ENCODE results near the gene ATP9B.
"Not testable (repeated sequence)": the region's sequence is repeated elsewhere in the genome, so short reads cannot be mapped to it uniquely, and the experiment has no call there.

Gene ATP9B

GRCh38 chr18:79302120-79302519 lies 232.9 kb downstream of the ATP9B start:
- no peak for DNase-seq

- no peak for DNase-seq
These were observed 236.7 kb downstream of the ATP9B start for GRCh38 chr18:79305911-79306310.

DNA sequence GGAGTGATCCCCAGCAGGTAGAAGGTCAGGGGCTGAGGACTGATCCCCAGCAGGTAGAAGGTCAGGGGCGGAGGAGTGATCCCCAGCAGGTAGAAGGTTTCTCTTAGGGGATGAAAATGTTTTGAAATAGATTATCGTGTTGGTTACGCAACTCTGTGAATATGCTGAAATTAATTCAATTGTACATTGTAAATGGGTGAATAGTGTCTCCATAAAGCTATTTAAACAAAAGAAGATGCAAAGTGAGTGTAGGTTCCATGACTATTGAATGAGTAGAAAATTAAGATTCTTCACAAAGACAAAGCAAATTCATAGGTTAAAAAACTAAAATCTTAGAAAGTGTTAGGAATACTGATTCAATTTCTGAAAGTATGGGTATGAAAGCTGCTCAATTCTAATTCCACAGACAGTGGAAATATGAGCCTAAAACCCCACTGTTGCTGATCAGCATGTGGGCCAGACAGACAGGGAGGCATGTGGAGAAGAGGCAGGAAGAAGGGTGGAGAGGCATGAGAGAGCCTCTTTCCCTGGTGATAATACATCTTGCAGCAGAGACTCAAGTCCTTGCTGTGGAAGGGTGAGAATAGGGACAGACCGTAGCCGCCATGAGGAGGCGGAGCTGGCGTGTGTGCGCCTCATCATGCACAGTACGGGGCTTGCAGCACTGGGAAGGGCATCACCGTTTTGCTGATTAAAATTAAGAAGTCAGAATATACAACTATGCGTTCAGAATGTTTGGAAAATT lies 240.6 kb downstream of the ATP9B start:
- DNase-seq: no peak

- no peak for DNase-seq
These were observed 245.7 kb downstream of the ATP9B start for GRCh38 chr18:79314838-79315388.

DNA sequence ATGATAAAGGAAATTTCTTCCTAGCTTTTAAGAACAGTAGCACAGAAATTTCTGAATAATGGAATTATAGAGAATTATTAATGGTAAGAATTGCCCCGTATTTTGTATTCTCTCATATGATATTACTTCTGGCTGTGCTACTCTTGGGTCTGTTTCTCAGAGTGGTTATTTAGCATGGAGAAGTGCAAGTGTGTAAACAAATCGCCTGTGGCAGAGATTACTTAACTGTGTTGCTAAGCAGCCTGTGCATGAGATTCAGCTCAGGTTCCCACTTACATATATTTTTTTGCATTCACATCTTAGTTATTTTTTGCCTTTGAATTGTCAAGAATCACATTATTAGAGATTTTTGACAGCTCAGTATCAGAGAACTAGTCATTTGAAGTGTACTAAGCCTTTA lies 246.4 kb downstream of the ATP9B start:
- DNase-seq: no peak

GRCh38 chr18:79317703-79318102 lies 248.5 kb downstream of the ATP9B start:
- DNase-seq: no peak

DNA sequence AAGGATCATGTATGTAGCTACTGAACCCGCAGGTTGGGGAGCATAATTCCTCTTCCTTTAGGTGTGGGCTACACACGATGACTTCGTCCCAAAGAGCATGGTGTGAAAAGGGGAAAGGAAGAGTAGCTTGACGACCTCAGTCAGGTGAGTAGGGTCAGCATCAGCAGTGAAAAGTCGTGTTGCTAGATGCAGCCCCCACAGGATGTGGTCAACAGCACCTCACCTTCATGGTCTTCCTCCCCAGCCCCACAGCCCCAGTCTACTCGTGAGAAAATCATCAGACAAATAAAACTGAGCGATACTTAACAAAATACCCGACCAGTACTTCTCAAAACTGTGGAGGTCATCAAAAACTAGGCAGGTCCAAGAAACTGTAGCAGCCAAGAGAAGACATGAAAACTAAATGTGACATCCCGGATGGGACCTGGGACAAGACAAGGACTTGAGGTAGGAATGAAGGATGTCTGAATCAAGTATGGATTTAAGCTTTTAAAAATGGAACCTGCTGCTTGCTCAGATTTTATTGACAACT lies 249.0 kb downstream of the ATP9B start:
- no peak for DNase-seq

DNA sequence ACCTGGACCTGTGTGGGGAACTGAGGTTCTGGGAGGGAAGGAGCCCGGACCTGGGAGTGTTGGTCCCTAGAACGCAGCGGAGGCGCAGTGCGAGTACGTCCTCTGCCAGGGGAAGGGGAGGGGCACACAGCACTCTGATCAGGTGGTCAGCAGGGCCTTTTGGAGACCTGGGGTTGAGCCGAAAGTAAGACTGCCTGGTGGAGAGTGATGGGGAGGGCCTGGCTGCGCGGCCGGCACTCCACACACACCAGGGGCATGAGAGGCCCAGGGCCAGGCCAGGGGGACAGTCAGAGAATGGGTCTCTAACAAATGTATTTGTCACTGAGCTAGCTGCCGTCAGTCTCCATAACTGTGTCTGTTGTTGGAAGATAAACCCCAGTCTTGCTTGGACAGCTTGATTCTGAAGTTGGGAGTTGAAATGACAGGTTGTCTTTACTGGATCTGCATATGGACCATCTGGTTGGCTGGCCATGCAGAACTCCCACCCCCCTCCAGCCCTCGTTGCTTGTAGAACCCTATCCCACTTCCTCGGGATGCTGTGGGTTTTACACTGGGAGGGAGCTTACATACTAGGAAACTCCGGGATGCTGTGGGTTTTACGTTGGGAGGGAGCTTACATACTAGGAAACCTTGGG lies 251.1 kb downstream of the ATP9B start:
- DNase-seq: no peak

DNA sequence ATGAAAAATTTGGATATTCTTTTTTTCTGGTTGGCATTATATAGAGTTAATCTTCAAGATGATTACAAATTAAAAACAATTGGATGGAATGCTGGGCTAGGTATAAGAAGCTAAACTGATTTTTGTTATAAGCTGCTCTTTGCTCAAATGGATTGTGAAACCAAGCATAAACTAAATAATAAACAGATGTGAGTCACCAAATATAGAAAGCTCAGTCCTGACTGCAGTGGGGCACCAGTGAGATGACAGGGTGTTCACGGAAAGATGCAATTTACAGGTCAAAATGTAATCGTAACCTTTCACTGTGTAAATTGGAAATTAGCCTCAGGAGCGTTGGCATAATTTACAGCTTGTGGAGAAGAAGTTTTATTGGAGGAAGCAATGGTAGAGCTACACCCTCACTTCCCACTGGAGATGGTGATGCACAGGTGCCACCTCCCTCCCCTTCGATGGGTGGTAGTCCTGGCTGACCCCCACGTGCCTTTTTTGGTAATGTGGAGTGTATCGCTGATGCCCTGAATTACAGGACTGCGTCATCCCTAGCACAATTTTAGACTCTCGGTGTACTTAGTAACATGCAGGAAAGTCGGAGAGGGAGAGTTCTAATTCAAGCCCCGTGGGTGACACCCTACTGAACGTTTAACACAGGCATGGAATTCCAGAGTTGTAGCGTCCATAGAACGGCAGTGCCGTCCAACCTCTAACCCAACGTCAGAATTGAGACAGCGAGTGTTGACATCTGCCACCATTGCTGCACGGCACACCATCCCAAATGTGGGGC lies 252.6 kb downstream of the ATP9B start:
- no peak for DNase-seq

- no peak for DNase-seq
These were observed 253.2 kb downstream of the ATP9B start for GRCh38 chr18:79322441-79322840.

GRCh38 chr18:79323471-79323870 lies 254.3 kb downstream of the ATP9B start:
- DNase-seq: no peak

DNA sequence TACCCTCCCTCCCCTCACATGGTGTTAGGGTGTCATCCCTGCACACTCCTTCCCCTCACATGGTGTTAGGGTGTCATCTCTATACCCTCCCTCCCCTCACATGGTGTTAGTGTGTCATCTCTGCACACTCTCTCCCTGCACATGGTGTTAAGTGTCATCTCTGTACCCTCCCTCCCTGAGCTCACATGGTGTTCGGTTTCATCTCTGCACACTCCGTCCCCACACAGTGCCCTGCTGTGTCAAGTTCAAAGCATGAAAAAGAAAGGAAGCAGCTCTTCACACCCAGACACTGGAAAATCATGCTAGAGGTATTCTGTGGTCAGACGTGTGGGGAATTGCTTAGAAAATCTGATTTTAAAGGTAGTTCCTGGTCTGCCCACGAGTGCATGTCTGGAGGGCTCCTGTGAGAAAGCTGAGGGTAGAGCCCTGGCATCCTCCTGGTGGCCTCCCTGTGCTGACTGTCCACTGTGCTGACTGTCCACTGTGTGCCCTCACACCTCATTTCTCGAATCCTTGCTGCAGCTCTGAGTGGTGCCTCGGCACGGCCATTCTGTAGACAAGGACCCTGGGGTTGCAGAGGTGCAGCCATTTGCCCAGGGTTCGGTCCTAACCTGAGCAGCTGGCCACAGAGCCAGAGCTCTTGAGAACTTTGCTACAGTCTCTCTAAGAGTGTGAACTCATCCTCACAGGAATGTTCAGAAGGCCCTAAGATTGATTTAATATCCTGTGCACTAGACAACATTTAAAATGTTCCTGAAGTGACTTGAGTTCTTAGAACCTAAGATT lies 257.4 kb downstream of the ATP9B start:
- no peak for DNase-seq

DNA sequence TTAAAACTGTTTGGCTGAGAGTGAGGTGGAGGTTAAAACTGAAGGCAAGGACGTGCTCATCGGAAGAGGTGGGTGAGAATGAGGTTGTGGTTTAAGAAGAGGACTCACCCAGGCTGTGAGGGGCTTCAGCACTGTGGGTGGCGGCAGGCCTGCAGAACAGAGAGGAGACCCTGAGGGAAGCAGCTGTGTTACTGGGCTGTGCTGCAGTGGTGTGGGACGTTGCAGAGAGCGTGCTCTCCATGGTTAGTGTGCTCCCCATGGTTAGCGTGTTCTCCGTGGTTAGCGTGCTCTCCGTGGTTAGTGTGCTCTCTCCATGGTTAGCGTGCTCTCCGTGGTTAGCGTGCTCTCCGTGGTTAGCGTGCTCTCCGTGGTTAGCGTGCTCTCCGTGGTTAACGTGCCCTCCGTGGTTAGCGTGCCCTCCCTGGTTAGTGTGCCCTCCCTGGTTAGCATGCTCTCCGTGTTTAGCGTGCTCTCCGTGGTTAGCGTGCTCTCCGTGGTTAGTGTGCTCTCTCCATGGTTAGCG lies 258.1 kb downstream of the ATP9B start:
- no peak for DNase-seq

- not testable (repeated sequence) for DNase-seq
These were observed 258.7 kb downstream of the ATP9B start for GRCh38 chr18:79327915-79328314.

- no peak for DNase-seq
These were observed 259.7 kb downstream of the ATP9B start for GRCh38 chr18:79328887-79329286.

DNA sequence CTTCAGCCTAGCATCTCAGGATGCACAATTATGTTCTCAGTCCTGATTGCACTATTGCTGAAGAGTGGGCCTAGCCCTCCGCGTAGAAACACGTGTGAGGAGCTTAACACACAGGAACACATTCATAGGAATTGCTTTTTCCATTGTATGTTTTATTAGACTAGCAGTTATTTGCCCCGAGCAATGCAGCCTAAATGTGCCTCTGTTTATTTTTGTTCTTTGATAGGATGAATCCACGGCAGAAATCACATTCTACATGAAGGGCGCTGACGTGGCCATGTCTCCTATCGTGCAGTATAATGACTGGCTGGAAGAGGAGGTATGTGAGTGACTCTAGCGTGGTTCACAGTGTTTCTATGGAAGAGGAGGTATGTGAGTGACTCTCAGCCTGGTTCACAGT lies 260.6 kb downstream of the ATP9B start:
- DNase-seq: no peak

DNA sequence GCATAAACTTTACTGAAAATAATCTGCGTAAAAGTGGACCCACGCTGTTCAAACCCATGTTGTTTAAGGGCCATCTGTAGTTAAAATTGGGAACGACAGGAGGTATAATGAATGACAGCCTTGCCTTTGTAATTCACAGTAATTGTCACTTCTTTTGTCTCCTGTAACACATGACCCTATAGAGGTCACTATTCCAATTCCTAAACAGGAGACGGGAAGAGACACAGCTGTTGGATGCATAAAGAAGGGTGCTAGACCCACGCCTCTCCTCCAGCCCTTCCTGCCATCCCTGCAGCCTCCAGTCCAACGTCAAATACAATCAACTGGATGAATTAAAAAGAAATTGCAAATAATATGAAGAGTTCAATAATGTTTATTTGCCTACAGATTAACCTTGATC lies 263.5 kb downstream of the ATP9B start:
- no peak for DNase-seq

DNA sequence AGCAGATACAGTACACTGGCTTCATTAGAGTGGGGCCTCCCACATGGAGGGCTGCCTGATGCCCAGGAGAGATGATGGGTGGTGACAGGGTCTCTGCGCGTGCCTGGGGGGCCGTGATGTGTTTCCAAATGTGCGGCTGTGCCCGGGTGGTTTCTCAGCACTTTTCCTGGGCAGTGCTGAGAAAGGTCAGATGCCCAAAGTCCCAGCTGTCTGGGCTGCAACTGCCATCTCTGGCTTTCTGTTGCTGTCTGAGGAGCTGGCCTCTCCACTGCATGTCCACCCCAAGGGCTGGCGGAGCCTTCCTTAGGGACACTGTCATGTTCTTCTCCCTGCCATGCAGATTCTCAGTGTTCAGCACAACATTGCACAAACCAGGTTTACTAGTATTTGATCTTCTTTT lies 263.9 kb downstream of the ATP9B start:
- no peak for DNase-seq

GRCh38 chr18:79334496-79335233 lies 265.5 kb downstream of the ATP9B start:
- no peak for DNase-seq

DNA sequence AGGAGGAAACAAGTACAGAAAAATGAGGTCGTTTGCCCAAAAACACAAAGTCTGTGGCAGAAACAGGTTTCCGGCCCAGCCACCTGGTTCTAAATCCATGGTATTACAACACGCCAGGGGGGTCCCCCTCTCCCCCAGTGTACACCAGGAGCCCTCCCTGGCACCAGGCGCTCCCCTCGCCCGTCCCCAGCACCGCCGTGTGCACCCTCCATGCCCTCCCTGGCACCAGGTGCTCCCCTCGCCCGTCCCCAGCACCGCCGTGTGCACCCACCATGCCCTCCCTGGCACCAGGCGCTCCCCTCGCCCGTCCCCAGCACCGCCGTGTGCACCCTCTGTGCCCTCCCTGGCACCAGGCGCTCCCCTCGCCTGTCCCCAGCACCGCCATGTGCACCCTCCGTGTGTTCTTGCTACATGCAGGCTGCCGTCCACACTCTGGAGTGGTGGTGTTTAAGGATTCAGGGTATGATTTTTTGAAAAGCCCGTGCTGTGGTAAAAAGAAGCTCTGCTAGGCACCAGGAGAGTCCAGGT lies 266.7 kb downstream of the ATP9B start:
- no peak for DNase-seq

DNA sequence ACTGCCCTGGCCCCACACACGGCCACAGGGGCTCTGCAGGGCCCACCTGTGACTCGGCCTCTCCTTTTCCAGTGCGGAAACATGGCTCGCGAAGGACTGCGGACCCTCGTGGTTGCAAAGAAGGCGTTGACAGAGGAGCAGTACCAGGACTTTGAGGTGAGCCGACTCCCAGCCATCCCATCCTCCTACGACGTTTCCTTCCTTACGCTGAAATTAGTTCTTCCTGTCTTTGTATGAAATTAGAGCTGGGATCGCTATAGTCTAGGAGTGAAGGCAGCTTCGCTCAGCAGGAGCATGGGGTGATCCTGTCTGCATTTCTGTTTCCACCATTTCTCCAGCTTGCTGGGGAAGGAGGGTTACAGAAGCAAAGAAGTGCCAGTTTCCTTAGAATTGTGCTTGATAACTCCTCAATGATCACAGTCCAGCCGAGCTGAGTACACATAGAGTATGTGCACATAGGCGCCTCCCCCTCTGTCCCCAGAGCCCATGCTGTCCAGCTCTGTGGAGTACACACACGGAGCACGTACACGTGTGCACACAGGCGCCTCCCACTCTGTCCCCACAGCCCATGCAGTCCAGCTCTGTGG lies 267.5 kb downstream of the ATP9B start:
- DNase-seq: no peak

Measured in femur (tissue), 1 donor.